Measurements from ENCODE around the gene GTF3C5.

DNA sequence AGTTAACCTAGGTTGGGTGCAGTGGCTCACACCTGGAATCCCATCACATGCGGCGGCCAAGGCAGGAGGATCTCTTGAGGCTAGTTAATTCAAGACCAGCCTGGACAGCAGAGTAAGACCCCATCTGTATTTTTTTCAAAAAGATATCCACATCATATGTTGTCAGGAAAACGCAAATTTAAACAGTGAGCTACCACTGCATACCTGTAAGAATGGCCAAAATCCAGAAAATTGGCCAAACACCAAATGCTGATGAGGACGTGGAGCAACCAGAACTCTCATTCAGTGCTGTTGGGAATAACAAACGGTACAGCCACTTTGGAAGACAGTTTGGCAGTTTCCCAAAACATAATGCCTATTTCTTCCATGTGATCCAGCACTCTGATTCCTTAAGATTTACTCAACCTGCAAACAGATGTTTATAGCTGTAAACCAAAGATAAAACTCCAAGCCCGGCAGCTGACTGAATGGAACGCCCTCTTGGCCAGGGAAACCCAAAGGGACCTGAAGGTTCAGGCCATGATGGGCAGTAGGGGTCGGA lies 43.4 kb downstream of the GTF3C5 start:
- TF ChIP-seq, protein P1, sequence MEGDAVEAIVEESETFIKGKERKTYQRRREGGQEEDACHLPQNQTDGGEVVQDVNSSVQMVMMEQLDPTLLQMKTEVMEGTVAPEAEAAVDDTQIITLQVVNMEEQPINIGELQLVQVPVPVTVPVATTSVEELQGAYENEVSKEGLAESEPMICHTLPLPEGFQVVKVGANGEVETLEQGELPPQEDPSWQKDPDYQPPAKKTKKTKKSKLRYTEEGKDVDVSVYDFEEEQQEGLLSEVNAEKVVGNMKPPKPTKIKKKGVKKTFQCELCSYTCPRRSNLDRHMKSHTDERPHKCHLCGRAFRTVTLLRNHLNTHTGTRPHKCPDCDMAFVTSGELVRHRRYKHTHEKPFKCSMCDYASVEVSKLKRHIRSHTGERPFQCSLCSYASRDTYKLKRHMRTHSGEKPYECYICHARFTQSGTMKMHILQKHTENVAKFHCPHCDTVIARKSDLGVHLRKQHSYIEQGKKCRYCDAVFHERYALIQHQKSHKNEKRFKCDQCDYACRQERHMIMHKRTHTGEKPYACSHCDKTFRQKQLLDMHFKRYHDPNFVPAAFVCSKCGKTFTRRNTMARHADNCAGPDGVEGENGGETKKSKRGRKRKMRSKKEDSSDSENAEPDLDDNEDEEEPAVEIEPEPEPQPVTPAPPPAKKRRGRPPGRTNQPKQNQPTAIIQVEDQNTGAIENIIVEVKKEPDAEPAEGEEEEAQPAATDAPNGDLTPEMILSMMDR (IDR thresholded peaks at IDR 0.05), result no peak
- no peak for TF ChIP-seq POLR2A (IDR thresholded peaks at IDR 0.05)
